8988T (cell line): ENCODE results near the gene GATA3.

Source experiments
- DNase-seq: peaks from one replicate; pipeline ENCODE4 v3.0.0; 2011

GATA3 gene

DNA sequence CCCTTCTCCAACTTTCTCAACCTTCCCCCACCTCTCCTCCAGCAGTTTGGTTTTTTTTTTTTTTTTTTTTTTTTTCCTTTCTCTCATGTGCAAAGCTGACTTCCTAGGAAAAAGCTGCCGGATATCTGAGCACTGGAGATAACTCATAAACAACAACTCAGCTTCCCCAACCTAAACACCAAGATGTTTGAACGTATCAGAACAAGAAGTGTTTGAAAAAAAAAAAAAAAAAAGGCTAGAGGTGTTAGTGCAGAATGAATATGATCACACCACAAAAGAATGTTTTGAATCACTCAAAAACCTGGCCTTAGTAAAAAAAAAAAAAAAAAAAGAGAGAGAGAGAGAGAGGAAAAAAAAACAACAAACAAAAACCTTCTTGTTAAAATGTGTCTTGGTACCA is 11.2 kb downstream of the GATA3 start:
- no peak for DNase-seq

DNA sequence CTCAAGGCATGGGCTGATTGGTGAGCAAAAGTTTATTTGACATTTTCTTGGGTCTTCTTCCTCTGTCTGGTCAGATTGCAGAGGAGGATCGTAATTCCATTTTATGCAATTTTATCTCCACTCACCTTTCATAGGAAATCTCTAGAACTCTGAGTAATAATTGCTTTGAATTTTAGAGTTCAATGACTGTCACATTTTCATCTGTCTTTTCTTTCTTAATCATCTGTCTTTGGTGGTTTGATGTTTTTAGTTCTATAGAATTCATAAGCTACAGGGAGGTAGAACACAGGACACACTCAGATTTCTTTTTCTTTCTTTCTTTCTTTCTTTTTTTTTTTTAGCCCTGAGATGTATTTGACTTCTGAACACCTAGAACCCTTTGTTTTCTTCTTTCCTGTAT is 11.6 kb downstream of the GATA3 start:
- no peak for DNase-seq

DNA sequence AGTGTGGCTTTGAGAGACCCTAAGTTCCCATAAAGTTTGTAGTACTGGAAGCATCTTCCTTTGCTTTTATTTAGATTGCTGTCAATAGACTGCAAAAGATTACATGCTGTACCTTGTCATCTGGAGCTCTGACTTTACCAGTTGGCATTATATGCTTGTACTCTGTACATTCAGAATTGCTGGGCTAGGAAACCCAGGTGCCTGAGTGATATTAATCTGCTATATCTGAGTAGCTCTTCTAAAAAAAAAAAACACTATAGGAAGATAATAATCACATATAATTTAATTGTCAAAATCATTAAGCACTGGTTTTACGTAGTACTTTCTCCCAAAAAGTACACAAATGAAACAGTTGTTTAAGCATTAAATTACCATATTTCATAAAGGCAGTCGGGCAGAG is 12.3 kb downstream of the GATA3 start:
- no peak for DNase-seq

- no peak for DNase-seq
Measured at GRCh38 chr10:8069108-8069507, 14.6 kb downstream of the GATA3 start.

GRCh38 chr10:8069627-8070026 is 15.1 kb downstream of the GATA3 start:
- no peak for DNase-seq

DNA sequence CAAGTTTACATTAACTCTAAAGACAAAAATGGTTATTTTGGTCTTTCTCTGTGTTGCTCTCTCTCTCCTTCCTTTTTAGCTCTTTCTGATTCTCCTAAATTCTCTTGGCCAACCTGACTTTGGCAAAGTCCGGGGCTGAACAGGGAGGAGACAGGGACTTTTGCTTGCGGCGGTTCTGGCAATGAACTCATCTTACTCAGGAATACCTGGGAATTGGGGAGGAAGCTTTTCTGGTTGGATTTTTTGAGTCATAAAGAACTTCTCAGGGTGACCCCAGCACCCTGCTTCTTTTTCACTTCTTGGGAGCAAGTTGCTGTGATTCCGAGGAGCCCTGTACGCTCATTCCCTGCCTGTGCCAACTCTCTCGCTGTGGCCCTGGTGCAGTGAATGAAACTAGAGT is 16.0 kb downstream of the GATA3 start:
- no peak for DNase-seq

- DNase-seq = no peak
Measured at GRCh38 chr10:8071006-8071405, 16.5 kb downstream of the GATA3 start.

DNA sequence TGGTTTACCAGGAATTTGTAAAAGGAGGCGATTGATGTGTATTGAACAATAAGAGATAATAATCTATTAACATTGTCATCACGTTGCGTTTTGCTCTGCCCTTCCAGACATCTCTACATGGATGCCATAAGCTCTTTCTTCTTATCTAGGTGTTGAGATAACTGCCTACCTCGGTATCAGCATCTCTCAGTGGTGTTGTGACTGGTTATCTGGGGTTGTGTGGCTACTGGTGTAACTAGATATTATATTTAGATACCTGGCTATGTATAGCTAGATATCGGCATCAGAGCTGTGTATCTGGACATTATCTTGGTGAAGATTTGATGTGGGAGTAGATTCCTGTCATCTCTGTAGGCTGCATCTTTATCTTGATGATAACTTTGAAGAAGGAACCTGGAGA is 17.2 kb downstream of the GATA3 start:
- no peak for DNase-seq

- no peak for DNase-seq
Measured at GRCh38 chr10:8072211-8072610, 17.7 kb downstream of the GATA3 start.

GRCh38 chr10:8073691-8074416 is 19.4 kb downstream of the GATA3 start:
- no peak for DNase-seq

DNA sequence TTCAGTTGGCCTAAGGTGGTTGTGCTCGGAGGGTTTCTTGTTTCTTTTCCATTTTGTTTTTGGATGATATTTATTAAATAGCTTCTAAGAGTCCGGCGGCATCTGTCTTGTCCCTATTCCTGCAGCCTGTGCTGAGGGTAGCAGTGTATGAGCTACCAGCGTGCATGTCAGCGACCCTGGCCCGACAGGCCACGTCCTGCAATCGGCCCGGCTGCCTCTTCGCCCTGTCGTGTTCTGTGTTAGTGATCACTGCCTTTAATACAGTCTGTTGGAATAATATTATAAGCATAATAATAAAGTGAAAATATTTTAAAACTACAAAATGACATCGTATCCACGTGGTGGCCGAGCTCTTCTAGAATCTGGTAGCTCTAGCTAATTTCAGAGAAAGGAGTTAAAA is 20.4 kb downstream of the GATA3 start:
- no peak for DNase-seq

DNA sequence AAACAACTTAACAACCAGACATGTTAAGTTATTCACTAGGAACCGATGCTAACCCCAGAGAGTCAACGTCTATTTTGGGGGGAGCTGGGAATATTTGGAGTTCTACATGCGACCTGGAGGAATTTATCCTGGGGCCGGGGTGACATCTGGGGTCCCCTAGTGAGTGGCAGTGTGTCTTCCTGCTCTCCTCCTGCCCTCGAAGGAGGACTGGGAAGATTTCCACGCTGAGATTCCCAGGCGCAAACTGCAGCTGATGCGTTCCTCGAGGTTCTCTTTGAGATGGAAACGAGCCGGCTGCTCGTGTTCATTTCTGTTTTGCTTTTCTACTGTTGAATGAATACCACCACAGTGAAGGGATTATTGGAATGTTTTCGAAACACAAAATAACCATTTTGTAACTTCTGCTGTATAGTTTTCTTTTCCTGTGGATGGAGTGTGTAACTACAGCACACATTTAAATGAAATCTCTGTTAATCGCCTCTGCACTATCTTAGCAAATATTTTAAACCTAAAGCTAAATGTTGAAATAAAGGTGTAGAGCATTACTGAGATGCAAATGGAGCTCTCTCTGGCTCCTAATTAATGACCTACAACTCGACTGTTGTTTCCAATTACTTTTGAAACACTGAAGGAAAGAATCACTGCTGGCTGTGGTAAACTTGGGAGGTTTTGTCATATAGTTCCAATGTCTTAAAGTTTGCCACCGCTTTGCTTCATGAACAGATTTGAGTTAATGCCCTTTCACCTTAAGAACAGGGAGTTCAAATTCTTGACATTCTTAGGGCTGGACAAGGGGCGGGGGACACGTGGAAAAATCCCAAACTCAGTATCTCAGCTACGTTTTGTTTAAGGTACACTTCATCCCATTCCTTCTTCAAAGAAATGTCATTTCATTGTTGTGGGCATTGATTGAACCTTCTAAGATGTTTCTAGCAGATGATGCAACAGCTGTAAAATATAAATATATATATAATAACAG is 21.1 kb downstream of the GATA3 start:
- no peak for DNase-seq

DNA sequence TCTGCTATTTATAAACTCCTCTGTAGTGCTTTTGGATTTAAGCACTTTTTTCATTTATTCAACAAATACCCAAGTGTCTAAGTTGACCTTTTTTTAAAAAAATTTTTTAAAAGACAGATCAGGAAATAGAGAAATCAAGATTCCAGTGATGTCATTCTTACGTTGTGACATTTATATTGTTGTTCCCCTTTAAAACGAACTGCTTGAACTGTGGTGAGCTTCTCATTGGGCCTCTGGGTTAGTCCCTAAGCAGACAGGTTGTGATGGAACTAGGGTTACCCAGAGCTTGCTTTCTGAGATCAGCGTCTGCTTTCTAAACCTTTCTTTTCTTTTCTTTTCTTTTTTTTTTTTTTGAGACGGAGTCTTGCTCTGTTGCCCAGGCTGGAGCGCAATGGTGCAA is 22.4 kb downstream of the GATA3 start:
- DNase-seq = no peak

GRCh38 chr10:8078027-8078426 is 23.5 kb downstream of the GATA3 start:
- no peak for DNase-seq

- DNase-seq = no peak
Measured at GRCh38 chr10:8079126-8079525, 24.6 kb downstream of the GATA3 start.

DNA sequence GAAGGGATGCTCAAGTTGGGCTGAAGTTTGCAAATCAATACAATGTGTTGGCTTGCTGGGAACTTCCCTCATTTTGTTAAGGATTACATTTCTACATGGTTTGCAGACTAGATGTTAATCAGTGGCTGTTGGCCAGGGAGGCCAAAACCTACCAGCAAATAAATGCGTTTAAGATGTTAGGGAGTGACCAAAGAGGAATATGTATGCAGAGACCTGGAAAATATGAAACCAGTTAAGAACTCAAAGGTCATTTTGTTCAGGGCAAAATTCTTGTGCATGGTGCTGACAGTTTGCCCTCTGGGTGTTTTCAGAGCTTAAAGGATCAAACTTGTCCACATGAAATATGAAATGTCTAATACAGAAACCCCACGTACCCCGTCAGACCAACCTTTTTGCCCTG is 30.3 kb downstream of the GATA3 start:
- no peak for DNase-seq

DNA sequence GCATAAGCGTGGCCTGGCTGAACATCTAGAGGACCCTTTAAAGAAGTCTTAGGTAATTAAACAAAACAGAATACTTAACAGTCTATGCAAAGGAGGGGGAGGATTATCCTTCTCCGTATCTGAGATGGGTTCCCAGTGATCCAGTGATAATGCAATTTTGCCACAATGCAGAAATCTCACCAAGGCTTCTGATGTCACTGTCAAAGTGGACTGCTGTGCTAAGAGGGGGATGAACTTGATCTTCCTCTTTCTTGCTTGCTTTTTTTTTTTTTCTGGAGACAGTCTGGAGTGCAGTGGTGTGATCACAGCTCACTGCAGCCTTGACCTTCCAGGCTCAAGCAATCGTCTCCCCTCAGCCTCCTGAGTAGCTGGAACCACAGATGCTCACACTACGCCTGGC is 30.8 kb downstream of the GATA3 start:
- no peak for DNase-seq

DNA sequence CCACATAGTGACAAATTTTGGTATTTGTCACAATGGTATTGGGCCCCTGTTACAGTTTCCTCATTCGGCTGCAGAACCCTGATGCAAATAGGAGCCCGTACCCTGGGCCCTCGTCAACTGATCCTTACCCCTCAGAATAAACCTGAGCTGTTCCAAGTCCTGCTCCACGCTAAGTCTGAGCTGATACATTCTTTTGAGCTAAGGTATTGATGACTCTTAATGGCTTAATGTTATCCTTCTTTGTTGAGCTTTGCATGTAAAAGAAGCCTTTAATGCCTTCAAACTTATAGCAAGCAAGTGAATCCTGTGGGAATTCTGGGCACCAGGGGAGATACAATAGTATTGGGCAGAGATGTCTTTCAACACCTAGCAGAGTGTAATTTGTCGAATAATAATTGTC is 31.8 kb downstream of the GATA3 start:
- no peak for DNase-seq

DNA sequence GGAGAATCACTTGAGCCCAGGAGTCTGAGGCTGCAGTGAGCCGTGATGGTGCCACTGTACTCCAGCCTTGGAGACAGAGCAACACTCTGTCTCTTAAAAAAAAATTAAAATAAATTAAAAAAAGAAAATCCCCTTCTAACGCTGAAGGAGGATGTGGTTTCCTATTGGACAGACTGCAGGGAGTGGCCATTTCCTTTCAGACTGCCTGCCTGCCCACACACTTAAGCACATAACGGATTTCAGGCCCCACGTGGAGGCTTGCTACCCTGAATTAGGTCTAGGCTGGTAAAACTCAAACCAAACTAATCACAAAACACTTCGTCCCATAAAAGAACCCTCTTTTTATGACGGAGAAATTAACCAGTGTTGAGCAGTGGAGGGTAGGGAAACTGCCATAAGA is 34.0 kb downstream of the GATA3 start:
- no peak for DNase-seq

DNA sequence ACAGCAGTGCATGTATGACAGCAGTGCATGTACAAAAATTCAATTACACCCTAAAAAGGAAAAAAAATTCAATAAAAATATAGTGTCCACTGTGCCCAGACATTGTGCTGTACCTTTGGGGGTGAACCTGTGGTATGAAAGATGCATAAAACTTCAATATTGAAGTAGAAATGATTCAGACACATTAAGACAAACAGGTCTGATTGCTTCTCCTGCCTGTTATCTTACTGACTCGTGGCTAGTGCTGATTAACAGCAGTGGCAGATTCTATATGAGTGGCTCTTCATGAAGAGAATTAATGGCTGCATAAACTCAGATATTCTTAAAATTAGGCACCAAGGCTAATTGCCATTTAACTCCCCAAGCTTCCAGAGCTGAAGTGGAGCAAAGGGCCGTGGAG is 37.9 kb downstream of the GATA3 start:
- DNase-seq = no peak

GRCh38 chr10:8095959-8096358 is 41.5 kb downstream of the GATA3 start:
- DNase-seq = no peak

- no peak for DNase-seq
Measured at GRCh38 chr10:8096931-8097330, 42.4 kb downstream of the GATA3 start.

DNA sequence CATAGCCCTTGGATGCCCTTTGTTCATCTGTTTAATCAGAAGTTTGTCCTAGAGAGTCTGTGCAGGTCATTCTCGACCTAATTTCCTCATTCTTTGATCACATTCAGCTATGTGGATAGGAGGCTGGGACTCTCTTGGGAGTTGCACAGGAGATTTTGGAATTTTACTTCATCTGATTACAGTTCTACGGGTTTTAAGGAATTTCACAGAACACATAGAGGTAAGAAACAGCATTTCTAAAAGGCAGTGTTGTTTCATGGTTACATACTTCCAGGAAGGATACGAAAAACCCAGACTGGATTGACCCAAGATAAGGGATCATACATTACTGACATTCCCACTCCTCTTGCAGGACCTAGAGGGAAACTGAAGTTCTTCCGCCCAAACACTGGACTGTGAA is 45.9 kb downstream of the GATA3 start:
- no peak for DNase-seq

DNA sequence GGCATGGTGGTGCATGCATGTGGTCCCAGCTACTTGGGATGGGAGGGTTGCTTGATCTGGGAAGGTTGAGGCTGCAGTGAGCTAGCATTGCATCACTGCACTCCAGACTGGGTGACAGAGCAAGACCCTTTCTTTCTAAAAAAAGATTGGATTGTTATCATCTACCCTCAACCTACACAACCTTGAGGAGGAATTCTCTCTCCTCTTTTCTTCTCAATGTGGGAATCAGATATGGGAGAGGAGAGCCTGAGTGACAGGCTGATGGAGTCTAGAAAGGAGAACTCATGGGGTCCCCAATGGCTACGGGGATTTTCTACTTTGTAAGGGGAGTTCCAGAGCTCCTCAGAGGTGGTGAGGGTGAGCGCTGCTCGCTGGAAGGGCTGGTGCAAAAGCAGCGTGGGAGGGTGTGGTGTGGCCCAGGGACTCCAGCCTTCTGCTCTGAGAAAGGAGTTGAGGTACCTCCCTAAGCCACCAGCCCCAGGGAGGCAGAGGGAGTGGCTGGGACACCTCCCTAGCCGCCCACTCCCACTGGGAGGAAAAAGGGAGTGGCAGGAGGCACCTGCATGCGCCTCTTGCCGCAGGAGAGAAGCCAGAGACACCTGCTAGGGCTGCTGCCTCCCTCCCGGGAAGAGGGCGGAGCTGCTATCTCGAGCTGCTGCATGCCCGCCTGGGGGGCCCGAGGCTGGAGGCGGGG is 48.4 kb downstream of the GATA3 start:
- no peak for DNase-seq
